ENCODE data around the gene PRDM5.

DNA sequence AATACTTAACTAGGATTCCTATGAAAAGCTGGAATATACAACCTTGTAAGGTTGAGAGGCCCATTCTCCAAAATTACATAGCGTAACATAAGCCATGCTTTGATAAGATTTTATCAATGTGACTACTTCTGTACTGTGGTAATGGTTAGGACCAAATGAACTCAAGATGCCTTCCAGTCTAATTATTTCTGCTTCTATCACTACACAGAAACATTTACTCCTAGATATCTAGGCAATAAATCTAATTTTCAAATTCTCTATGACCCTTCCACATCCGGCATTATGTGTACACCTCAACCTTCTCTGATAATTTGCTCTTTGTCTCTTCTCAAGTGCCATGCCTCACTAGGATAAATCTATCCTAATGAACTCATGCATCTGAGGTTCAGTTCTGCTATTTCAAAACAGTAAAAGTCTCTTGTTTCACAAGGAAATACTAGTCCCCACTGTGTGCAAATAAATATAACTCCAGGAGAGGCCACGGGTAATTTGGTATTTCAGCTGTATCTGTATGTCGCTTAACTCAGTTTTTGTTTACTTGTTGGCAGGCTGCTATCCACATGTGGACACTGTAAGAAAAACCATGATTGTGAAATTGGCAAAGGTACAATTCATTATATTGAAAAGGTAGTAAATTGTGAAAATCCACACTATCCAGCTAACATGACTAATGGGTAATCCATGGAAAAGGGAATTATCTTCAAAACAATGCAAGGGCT is 93.3 kb downstream of the PRDM5 start:
- no peak for TF ChIP-seq POLR2A (IDR thresholded peaks at IDR 0.05)
- TF ChIP-seq, protein P1, sequence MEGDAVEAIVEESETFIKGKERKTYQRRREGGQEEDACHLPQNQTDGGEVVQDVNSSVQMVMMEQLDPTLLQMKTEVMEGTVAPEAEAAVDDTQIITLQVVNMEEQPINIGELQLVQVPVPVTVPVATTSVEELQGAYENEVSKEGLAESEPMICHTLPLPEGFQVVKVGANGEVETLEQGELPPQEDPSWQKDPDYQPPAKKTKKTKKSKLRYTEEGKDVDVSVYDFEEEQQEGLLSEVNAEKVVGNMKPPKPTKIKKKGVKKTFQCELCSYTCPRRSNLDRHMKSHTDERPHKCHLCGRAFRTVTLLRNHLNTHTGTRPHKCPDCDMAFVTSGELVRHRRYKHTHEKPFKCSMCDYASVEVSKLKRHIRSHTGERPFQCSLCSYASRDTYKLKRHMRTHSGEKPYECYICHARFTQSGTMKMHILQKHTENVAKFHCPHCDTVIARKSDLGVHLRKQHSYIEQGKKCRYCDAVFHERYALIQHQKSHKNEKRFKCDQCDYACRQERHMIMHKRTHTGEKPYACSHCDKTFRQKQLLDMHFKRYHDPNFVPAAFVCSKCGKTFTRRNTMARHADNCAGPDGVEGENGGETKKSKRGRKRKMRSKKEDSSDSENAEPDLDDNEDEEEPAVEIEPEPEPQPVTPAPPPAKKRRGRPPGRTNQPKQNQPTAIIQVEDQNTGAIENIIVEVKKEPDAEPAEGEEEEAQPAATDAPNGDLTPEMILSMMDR (IDR thresholded peaks at IDR 0.05) = no peak

Data from testis (tissue), 2 donors.